MM.1S (cell line): Measurements from ENCODE around the gene MET.

Source experiments
- EZH2 ChIP-seq: fragments of 300-600 bp; sonication (generic); optimal IDR thresholded peaks from 2 replicates; pipeline ENCODE3; 2017; ENCODE audit warnings: low read depth, mild to moderate bottlenecking, antibody characterized with exemption, low read length, mixed read lengths
- TF ChIP-seq, protein P1 (sequence below): fragments of 300-600 bp; sonication (generic); IDR thresholded peaks from 2 replicates; pipeline ENCODE4 v1.5.1; 2016; ENCODE audit warnings: antibody characterized with exemption, low read length, mixed read lengths

DNA sequence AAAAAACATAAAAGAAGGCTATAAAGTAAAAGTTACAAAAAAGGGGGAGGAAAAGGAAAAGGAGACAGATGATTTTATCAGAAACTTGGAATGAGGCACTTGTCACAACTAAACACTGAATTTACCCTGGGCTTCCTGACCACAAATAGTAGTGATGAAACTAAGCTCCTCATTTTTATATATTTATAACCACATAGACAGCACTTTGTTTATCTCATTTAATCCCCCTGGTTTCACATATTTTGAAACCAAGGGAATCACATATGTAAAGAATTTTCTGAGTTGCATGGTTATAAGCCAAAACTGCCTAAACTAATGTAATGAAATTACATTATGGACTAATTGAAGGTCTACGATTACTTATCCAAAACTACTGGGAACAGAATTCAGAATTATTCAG is 39.6 kb upstream of the MET start:
- TF ChIP-seq, protein P1, sequence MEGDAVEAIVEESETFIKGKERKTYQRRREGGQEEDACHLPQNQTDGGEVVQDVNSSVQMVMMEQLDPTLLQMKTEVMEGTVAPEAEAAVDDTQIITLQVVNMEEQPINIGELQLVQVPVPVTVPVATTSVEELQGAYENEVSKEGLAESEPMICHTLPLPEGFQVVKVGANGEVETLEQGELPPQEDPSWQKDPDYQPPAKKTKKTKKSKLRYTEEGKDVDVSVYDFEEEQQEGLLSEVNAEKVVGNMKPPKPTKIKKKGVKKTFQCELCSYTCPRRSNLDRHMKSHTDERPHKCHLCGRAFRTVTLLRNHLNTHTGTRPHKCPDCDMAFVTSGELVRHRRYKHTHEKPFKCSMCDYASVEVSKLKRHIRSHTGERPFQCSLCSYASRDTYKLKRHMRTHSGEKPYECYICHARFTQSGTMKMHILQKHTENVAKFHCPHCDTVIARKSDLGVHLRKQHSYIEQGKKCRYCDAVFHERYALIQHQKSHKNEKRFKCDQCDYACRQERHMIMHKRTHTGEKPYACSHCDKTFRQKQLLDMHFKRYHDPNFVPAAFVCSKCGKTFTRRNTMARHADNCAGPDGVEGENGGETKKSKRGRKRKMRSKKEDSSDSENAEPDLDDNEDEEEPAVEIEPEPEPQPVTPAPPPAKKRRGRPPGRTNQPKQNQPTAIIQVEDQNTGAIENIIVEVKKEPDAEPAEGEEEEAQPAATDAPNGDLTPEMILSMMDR, result no peak
- TF ChIP-seq EZH2, result no peak
